ENCODE measurements around the gene DPP6.
A peak's percentile ranks its signal among the peaks of the same experiment; 100 is the strongest.
"Not testable (repeated sequence)": the region's sequence is repeated elsewhere in the genome, so short reads cannot be mapped to it uniquely, and the experiment has no call there.

The DPP6 gene

DNA sequence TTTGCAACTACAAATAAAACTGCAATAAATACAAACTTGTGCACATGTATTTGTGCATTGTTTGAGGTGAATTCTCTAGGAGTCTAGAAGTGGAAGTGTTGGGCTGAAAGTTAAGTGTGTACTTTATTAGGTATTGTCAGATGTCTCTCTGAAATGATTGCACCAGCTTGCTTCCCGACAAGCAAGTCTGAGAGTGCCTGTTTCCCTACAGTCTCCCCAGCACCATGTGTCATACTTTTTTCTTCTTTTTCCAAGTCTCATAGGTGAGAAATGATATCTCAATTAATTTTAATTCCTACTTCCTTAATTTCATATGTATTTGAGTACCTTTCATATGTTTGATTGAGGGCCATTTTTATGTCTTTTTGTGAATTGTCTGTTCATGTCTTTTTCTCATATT is 614.6 kb downstream of the DPP6 start:
- DNase-seq (ENCODE audit: low spot score) = no peak

DNA sequence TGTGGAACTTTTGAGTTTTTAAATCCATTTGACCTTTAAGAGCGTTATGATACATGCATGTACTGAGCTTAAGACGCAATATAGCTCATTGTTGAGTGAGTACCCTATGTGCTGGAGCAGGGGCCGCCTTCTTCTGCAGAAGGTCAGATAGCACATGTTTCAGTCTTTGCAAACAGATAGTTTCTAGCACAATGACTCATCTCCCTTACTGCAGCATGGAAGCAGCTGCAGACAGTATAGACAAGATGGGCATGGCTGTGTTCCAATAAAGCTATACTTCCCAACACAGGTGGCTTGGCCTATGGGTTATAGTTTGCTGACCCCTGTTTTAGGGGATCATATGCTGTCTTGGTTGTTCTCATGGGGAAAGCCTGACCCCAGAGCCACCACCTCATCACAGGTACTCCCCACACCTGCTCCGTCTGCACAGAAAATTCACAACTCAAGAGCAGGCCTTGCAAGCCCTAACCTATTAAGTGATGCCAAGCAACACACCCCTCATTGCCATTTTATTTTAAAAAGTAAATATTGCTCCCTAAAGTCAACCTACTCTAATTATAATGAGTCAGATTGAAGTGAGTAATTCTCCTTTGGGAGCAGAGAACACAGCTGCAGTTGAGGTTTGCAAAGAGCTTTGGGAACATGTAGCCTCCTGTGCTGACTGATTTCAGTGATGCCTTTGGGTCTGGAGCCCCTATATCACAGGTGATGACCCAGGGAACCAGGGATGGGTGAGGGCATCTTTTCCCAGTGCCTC is 620.6 kb downstream of the DPP6 start:
- DNase-seq (ENCODE audit: low spot score) = no peak

DNA sequence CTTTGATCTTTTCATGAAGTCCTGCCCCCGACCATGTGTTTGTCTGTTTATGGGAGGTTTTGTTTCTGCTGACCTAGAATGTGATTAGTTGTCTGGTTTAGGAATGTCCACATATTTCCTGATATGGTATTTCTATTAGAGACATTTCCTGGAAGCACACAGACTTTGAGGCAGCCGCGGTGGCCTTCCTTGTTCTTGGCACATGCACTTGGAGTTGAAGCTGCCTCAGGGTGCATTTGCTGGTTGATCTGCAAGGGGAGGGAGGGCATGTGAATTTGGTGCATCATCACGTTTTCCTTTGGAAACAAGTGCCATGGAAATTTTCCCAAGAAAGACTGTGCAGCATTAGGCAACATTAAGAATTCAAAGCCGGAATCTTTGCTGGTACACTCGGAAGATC is 622.0 kb downstream of the DPP6 start:
- no peak for DNase-seq (ENCODE audit: low spot score)

DNA sequence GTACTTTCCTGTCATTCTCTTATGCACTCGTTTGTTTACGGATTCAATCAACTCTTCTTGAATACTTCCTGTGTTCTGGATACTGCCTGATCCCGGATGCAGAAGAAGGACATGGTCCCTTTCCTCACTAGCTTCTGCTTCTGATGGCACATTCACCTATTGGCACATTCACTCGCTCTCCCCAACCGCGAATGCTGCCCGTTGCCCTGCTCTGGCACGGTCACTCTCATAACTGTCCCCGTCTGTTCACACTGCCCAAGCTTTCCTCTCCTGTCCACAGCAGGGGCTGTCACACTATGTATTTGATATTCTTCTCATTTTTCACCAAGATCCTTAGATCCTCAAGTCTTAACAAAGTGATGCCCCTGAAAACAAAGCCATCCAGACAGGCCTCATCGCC is 623.4 kb downstream of the DPP6 start:
- DNase-seq (ENCODE audit: low spot score) = no peak

DNA sequence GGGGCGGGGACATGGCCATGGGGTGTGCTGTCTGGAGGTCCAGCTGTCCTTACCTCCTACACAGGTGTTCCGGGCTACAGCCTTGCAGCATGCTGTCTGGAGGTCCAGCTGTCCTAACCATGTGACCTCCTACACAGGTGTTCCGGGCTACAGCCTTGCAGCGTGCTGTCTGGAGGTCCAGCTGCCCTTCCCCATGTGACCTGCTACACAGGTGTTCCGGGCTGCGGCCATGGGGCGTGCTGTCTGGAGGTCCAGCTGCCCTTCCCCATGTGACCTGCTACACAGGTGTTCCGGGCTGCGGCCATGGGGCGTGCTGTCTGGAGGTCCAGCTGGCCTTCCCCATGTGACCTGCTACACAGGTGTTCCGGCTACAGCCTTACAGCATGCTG is 623.8 kb downstream of the DPP6 start:
- not testable (repeated sequence) for DNase-seq (ENCODE audit: low spot score)

DNA sequence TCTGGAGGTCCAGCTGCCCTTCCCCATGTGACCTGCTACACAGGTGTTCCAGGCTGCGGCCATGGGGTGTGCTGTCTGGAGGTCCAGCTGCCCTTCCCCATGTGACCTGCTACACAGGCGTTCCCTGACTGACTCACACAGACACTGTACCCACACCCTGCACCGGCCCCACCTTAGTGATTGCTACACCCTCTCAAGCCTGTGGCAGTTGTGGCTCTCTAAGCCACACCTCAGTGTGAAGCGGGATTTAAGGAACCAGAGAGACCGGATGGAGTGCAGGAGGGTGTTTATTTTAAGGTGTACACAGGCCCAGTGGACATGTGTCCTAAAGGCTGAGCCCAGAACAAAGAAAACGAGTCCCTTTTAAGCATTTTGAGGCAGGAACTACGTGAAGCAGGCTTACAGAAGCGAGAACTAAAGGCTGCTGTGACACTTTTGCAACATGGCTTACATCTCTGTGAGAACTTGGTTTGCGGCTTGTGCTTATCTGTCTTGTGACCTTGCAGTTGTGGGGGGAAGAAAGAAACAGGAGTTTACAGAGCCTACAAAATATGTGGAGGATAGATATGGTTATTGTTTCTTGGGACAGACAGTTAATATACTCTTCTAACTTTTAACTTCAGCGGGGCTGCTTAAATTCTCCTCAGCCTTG is 624.4 kb downstream of the DPP6 start:
- DNase-seq (ENCODE audit: low spot score) = no peak

DNA sequence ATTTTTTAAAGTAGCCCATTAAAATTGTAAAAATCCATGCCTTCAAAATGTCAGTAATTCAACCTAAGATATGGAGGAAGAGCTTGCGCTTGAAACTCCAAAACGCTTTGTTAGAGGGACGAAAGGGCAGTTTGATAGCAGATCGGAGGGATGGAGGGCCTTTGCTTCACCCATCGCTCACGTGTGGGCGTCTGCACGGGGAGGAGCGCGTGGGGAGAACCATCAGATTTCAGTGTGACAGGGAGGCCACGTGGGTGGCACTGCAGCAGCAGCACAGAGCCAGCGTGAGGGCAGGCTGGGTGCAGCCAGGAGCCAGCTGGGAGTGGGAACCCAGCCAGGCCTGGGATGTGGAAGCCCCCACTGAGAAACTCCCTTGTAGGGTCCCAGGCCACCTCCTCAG is 625.3 kb downstream of the DPP6 start:
- no peak for DNase-seq (ENCODE audit: low spot score)

DNA sequence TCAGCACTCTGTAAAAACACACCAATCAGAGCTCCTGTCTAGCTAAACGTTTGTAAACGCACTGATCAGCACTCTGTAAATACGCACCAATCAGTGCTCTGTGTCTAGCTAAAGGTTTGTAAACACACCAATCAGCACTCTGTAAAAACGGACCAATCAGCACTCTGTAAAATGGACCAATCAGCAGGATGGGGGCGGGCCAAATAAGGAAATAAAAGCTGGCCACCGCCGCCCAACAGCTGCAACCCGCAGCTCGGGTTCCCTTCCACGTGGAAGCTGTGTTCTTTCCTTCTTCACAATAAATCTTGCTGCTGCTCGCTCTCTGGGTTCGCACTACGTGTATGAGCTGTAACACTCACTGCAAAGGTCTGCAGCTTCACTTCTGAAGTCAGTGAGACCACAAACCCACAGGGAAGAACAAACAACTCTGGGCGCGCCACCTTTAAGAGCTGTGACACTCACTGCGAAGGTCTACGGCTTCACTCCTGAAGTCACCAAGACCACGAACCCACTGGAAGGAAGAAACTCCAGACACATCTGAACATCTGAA is 625.9 kb downstream of the DPP6 start:
- not testable (repeated sequence) for DNase-seq (ENCODE audit: low spot score)

DNA sequence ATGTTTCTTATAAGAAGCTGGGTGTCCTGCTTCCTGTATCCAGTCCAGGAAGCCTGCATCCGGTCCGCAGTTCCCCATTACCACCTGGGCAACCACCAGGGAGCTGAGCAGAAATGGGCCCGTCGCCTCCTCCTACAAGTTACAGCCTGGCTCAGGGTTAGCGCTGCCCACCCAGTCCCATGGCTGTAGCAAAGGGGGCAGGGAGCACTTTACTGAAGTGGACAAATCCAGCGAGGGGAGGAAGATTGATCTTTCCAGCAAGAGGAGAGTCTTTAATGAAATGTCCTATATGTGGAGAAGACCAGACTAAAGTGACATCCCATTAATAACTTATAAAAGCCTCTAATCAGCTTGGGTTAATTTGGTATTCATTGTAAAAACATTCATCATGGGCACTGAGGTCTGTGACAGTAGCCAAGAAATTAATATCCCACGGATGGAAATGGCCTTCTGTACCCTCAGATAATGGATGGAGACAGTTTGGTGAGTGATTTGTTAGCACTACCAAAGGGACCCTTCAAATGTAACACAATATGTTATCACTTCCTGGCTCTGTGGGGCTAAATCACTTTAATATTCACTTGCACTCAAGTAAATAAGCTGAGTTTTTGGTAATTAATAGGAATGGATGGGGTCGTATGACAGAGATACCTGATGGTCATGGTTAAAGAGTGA is 627.3 kb downstream of the DPP6 start:
- no peak for DNase-seq (ENCODE audit: low spot score)

DNA sequence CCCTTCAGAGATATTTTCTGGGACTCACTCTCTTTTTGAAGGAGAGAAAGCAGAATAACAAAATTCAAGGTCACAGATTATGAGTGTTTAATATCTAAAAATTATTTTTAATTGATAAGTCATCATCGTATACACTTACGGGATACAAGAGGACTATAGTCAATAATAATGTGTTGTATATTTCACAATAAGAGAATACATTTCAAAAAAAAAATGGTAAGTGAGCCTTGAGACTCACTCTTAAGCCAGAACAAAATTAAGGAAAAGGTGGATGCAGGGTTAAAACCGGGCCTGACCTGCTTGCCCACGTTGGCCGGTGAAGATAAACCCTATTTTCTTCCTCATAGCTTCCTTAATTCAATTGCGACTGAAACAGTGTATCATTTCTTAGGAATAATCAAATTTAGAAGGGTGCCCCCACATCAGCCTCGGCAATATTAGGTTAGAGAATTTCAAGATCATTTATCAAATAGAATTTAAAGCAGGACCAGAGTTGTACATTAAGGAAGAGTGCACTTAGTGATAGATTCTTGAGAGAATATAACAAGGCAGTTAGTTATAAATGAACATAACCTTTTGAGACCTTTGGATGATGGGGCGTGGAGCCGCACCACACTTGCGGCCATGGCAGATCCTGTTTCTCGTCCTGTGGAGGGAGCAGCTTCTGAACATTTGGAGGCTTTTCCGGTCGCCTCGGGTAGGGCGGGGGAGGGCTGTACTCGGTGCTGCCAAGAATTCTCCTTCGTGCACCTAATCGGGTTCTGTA is 628.9 kb downstream of the DPP6 start:
- DNase-seq (ENCODE audit: low spot score) = peak; percentile 17

DNA sequence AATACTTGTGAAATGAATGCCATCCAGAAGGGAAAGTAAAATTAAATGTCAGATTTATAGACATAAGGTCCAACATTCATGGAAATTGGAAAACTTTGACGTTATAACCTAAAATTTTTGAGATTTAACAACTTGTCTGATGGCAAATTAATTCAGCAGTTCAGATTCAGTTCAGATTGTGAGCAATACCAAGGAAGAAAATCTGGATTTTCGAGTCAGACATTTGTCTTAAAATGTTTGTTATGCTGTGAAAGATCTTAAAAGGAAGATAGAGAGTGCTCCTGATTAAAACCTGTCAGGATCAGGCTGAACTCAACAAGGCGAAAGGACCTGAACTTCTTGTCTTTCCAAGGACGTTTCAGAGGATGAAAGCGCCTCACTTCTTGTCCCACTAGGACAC is 629.8 kb downstream of the DPP6 start:
- no peak for DNase-seq (ENCODE audit: low spot score)

DNA sequence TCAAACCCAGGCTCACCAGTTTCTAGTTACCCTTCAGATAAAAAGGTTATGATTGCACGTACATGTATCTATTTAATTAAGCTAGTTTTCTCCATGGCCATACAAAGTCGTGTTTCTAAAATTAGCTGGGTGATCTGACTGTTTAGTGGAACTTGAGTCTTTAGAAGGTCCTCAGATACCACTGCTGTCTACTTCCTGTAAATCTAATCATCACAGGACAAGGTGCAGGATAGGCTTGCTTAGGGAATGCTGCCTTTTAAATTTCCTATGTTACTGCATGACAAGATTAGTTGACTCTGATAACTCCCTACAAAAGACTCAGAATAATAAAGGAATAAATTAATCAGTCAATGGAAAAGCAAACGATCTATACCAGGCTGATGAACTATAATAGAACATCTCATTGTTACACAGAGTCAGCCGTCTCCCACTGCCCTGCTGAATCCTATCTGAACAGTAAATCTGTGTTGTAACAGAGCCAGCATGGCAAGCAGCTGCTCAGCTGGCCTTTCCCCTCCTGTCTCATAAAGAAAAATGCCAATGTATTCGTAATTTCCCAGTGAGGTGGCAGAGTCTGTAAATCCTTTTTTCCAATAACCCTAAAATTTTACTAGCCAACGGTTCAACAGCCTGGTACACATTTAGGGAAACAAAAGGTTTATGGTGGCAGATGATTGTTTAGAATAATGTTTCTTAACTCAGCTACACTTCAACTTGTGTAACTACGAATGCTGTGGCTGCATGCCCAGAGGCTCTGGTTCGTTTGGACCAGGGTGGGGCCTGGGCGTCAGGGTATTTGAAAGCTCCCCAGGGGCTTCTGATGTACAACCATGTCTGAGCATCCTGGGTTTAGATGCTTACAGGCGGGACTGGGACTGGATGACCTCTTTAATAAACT is 632.7 kb downstream of the DPP6 start:
- DNase-seq (ENCODE audit: low spot score) = no peak

DNA sequence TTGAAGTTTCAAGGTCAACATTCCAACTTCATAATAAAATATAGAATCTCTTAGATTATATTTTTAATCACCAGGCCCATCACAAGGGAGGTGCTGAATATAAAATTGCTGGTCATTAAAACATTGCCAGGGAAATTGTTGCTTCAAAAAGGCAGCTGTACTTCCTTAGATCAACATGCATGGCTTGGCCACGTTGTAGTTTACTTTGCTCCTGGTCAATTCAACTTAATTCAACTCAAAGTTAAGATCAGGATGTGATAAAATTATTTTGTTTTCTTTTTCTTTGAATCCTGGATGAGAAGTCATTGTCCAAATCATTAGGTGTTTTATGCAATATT is 633.3 kb downstream of the DPP6 start:
- DNase-seq (ENCODE audit: low spot score) = no peak

DNA sequence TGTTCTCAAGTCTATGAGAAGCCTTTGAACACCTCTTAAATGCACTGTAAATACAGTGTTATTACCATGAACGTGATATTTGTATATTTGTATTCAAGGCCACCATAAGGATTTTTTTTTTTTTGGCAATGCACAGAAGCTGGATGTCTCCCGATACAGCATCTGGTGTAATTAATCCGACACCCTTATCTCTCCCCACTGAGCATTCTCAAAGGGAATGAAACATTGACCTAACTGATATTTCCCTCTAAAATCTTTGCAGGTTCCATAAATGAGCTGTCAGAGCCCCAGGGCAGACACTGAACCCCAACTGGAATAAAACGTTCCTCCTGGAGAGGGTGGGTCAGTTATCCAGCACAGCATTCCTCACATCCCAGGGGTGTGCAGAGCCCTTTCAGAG is 634.1 kb downstream of the DPP6 start:
- no peak for DNase-seq (ENCODE audit: low spot score)

DNA sequence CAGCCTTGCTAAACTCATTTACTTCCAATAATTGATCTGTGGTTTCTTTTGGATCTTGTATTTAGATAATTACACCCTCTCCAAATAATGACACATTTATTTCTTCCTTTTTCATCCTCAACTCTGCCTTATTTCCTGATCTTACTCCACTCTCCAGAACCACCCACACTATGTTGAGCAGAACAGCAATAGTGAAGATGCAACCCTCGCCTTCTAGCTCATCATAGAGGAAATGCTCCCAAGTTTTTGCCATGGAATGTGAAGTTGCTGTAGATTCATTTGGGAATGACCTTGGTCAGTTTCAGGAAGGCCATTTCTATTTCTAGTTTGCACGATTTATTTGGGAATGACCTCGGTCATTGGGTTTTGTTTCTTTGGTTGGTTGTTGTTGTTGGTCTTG is 636.8 kb downstream of the DPP6 start:
- no peak for DNase-seq (ENCODE audit: low spot score)

DNA sequence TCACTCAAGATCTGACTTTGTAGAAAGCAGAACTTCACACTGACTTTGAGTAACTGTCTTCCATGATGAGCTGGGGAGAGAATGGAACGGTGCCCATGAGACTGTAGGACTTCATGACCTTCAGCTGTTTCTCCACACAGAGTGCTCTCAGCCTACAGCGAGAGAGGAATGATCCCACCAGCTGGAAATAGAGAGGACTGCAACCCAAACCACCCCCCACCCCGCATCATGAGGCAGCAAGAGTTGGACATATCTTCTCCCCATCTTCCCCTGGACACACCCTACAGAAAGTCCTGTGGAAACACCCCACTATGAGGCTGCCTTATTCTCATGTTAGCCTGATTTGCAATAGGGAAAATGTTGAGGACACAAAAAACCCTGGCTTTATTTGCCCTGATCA is 638.2 kb downstream of the DPP6 start:
- no peak for DNase-seq (ENCODE audit: low spot score)

DNA sequence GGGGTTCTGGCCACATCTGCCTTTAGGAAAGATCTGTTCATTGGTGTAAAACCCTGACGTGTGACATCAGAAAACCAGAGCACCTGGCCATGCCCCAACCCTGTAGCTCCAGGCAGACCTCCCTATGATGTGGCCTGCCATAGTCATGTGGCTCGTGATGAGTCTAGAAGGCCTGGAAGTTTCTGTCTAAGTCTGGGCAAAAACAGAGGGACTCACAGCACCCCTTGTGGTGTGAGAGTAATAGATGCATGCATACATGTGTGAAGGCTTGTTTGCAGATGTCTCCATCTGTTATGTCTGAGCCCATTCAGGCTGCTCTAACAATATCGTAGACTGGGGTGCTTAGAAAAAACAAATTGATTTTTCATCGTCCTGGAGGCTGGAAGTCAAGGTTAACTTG is 641.5 kb downstream of the DPP6 start:
- DNase-seq (ENCODE audit: low spot score) = no peak

DNA sequence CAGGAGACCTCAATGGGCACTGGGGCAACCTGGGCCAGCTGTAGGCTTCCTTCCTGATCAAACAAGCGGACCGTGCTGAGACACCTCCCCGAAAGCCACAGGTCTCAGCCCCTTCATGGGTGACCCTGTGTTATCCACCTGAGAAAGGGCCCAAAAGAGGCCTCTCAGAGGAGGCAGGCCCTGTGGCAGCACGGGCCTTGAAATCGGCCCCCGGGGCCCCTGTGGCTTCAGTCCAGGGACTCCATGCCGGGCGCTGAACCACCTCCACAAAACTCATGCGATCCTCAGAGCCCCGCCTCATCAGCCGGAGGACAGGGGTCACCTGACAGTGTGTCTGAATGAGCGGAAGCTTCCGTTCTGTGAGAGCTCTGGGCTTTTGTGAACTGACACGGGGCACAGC is 643.6 kb downstream of the DPP6 start:
- DNase-seq (ENCODE audit: low spot score) = no peak

DNA sequence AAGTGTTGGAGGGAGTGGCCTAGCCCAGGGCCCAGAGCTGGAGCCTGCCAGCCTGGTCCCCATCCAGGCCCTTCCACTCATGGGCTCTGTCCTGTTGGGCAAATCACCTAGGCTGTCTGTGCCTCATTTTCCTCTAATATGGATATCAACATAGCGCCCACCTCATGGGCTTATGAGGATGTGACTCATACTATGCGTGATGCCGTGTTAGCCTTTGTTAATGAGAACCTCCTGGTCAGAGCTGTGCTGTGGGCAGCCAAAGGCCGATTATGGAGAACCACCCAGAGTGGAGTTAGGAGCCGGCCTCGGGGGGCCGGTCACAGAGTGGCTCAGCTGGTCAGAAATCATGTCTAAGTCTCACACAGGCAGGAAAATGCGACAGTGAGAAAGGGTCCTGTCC is 644.4 kb downstream of the DPP6 start:
- DNase-seq (ENCODE audit: low spot score) = no peak

DNA sequence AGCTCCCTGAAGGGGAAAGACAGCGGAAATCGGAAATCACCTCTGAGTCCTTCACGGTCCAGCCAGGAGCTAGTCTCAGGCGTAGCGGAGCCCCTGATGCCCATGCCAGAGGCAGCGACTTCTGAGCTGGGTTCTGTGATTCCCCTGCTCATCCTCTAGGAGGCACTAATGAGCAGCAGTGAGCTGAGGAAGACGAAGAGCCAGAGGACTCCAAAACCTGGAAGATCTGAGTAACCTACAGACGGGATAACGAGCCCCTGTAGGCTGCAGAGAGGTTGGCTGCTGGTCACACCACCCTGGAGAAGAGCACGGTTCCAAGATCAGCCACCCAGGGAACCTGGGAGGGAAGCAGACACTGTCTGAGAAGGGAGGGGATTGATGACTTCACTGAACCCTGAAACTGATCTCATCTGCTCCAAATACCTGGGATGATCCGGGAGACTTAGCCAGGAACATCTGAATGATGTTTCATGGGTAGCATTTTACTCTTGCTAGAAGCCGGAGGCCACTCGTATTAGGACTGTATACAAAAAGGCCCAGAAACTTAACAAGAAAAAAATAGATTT is 646.6 kb downstream of the DPP6 start:
- DNase-seq (ENCODE audit: low spot score) = peak; percentile 72

DNA sequence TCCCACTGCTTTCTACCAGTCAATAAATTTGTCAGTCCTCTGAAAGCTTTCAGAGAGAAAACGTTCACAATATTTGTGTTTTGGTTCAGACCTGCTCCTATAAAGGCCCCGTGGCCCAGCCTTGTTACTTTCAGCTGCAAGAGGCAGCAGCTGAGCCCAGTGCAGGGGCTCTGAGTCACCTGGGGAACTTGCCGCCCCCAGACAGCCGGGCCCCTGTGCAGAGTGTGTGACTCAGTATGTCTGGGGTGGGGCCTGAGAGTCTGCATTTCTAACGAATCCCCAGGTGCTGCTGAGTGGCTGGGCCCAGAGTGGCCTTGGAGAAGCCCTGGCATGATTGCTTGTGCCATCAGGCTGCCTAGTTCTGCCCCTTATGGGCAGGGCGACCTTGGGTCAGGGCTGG is 647.2 kb downstream of the DPP6 start:
- no peak for DNase-seq (ENCODE audit: low spot score)
